GM19452 (cell line): ENCODE data around the gene SLC27A6.

Experiments used
- ATAC-seq: cut with Tn5 transposase; IDR thresholded peaks from one replicate; pipeline ENCODE4 v1.9.1; 2021; ENCODE audit not compliant: unreplicated experiment

SLC27A6 gene

GRCh38 chr5:129057329-129057728, 92.0 kb downstream of the SLC27A6 start:
- ATAC-seq: no peak

DNA sequence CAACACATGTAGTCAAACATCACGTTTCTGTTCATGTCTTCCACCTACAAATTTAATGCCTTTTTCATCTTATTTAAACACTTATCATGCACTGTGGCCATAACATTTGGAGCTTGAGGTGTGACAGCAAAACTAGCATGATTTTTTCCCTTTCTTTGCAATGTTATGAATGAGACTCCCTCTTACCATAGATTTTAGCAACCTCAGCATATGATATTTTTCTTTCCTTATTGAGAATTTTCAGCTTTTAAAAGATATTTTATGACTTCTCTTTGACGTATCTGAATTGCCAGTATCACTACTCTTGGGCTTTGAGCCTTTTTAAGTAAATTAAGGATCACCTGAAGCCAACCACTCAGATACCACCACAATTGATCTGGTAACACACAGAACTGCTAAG, 96.6 kb downstream of the SLC27A6 start:
- no peak for ATAC-seq

DNA sequence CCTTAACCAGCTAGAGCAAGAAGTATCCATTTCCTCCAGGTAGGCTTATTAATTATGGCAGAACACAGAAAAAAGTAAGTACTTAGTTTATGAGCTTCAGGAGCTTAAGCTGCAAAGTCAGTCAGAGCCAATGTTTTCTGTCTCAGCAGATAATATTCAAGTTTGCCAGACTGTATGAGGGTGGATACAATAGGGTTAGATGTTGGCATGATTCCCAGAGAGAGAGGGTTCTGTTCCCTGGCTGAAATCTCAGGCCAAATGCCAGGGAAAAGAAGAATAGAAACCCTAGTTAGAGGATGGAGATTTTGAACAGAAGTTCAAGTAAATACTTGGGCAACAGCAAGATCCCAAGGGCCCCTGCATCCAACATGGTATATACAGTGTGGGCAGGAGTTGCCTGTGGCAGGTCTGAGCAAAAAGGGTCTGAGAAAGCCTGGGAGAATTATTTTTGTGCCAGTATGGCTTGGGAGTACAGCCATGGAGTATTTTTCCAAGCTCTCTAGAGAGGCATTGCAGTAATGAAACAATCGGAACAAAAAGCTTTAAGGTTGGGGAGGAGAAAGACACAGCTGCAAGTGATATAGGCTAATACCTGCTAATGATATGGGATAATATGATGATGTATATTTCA, 98.3 kb downstream of the SLC27A6 start:
- ATAC-seq: no peak

DNA sequence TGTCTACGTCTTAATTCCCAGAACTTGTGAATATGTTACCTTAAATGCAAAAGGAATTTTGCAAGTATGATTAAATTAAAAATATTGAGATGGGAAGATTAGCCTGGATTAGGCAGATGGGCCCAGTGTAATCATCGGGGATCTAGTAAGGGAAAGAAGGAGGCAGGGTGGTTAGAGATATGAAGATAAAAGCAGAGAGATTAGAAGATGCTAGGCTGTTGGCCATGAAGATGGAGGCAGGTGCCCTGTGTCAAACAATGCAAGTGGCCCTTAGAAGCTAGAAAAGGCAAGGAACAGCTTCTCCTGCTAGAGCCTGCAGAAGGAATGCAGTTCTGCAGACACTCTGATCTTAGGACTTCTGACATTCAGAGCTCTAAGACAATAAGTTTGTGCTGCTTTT, 100.4 kb downstream of the SLC27A6 start:
- ATAC-seq: no peak

DNA sequence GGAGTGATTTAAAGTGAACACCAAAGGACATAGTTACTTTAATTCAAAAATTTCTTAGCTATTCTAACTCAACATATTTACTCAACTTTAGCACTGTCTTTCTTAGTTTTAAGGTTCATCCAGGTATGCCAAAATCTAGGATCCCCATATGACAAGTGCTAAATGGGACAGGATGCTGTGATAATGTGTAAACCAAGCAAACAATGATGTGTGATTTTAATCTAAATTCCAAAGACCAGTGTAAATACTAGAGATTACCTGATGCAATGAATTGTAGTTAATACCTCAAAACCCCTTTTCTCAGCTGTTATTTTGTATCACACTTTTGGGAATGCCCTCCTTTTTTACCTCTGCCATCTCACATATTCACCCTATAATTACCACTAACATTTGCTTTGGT, 102.5 kb downstream of the SLC27A6 start:
- no peak for ATAC-seq

GRCh38 chr5:129069292-129069691, 104.0 kb downstream of the SLC27A6 start:
- no peak for ATAC-seq

- no peak for ATAC-seq
Measured at GRCh38 chr5:129073111-129073510, 107.8 kb downstream of the SLC27A6 start.

- no peak for ATAC-seq
Measured at GRCh38 chr5:129074903-129075302, 109.6 kb downstream of the SLC27A6 start.

DNA sequence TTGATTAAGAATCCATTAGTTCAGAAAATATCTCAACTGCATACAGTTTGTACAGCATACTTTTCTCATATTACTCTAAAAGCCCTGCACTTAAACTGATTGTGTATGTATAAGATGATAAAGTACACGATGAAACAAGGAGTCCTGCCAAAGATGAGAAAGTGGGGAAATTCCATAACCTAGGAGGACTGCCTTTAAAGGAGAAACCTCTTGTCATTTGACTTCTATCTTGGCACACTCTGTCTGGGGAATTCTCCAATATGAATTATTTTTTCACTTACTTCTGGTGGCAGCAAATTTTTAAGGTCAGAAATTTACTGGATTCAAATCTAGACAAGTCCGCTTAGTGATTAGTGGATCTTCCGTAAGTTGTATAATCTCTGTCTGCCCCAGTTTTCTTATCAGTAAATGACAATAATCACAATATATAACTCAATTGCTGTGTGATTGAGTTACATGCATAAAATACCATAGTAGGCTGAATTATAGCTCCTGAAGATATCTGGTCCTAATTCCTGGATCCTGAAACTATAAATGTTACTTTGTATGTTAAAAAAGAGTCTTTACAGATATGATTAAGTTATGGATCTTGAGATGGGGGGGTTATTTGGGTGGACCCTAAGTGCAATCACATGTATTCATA, 112.3 kb downstream of the SLC27A6 start:
- ATAC-seq: no peak

GRCh38 chr5:129078247-129078646, 113.0 kb downstream of the SLC27A6 start:
- ATAC-seq: no peak

DNA sequence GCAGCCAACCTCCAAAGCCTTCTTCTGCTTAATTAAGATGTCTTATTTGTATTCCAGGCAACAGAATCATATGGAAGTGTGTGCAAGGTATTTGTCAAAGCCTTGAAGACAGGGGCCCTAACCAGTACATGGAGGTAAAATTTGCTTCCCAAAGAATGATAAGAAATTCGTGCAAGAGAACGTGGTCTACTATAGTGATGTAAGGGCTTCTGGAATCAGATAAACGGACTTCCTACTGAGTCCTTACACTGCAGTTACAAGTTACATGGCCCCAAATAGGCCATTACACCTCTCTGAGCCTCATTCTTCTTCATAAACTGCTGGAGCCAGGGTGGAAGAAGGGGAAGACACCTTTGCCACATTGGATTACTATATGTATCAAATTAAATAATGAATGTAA, 113.4 kb downstream of the SLC27A6 start:
- ATAC-seq: no peak

- no peak for ATAC-seq
Measured at GRCh38 chr5:129079496-129079895, 114.2 kb downstream of the SLC27A6 start.

DNA sequence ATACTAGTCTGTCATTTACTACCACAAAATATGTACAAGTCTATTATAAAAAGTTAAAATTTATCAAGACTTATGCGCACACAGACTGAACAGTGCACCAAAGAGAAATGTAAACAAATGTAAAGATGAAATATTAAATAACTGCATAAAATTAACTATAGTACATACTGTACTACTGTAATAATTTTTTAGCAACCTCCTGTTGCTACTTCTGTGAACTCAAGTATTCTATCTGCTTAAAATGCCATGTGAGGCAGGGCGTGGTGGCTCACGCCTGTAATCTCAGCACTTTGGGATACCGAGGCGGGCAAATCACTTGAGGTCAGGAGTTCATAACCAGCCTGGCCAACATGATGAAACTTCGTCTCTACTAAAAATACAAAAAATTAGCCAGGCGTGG, 115.5 kb downstream of the SLC27A6 start:
- no peak for ATAC-seq

- ATAC-seq: no peak
Measured at GRCh38 chr5:129082225-129083136, 117.2 kb downstream of the SLC27A6 start.
